Cerebellar cortex (tissue), 1 donor: ENCODE measurements around the gene BOLA2B.
"Not testable (repeated sequence)": the region's sequence is repeated elsewhere in the genome, so short reads cannot be mapped to it uniquely, and the experiment has no call there.

Experiments
- DNase-seq: peaks from one replicate; pipeline ENCODE4 v3.0.0-alpha.2; 2015; ENCODE audit warnings: low spot score

Gene BOLA2B

DNA sequence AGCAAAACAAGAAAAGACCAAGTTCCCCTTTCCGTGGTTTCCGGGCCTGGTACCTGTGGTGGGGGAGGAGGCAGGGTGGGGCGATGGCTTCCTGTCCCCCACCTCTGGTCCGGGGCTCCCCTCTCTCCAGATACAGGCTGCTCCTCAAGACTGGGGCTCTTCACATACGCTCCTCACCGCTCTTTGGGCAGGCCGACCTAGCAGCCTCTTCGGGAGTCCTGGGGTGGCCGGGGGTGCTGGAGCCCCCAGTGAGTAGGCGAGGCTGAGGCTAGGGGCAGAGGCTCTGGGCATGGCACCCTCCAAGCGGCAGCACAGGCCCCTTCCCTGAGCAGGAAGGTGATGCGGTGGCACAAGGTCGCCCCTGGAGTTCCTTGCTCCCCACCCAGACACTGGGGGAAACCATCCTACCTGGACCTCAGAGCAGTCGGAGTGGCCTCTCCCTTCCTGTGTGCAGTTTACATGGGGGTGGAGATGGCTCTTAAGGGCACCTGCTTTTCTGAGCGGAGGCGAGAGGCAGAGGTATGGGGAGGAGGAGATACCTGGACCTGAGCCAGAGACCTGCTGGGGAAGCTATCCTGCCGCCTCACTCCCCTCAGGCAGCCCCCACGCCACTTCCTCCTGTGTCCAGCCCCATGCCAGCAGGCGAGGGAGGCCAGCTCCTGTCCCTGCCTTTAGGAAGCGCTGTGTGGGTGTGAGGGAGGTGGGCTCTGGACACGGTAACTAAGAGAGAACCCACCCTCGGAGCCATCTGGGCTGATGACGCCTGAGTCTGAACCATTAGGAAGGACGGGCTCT is 9.2 kb downstream of the BOLA2B start:
- DNase-seq = peak; percentile 49

DNA sequence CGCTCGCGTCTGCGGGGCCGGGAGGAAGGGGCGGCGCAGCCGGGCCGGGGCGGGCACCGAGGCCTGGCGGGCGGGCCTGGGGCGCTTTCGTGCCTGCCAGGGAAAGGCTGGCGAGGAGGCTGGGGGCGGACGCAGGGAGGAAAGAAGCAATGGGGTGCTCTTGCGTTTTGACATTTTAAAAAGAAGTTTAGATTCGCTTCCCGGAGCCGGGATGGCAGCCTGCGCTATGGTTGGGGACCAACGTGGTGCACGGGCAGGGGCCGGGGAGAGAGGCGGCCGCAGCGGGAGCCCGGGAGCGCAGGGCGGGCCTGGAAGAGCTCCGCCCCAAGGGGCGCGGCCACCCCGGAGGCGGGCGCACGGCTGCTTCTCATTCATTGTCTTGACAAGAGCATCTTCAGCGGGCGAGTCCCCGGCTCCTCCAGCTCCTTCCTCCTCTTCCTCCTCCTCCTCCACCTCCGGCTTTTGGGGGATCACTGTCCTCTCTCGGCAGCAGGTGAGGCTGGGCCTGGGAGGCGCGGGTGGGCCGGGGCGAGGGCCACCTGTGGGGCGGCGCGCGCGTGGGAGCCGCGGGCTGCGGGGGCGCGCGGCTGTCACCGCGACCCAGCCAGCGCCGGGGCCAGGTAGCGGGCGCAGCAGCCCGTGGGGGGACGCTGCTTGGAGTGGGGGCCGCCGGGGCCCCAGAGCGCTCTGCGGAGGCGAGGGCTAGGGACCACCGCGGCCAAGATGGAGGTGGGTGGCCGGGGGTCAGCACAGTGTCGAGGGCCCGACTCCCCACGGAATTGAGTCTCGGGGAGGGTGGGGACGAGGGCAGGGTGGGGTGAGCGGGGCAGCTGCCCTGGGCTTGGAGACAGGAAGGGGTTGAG is 10.0 kb downstream of the BOLA2B start, which contains the start of gene CORO1A:
Gene CORO1A (plus strand): TSS at position 370 of the 863 bp plus-strand sequence. CDS start 1,608 bp downstream, outside the sequence.
- peak; percentile 91 for DNase-seq

DNA sequence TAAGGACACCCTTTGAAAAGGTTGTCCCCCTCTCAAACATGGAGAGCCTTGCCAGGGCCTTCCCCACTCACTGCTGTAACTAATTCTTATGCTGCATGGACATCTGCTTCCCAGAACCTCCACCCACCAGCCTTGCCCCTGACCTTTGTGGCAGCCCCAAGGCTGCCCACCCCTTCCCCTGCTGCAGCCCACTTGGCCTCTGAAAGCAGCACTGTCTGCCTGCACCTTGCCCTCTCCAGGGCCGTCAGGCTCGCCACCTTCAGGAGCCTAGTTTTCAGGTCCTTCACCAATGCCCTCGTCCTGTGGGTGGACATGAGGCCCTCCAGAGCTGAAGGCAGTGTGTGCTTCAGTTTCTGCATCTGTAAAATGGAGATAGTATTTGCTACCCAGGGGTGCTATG is 12.7 kb downstream of the BOLA2B start:
- no peak for DNase-seq

DNA sequence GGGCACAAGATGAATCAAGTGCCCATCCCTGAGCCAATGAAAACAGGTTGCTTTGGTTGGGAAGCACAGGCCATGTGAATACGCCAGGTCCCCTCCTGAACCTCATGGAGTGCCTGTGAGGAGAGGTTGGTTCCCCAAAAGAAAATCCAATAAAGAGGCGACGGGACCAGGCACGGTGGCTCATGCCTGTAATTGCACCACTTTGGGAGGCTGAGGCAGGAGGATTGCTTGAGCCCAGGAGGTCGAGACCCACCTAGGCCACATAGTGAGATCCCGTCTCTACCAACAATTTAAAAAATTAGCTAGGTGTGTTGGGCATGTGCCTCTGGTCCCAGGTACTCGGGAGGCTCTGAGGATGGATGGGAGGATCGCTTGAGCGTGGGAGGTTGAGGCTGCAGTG is 13.5 kb downstream of the BOLA2B start:
- no peak for DNase-seq

DNA sequence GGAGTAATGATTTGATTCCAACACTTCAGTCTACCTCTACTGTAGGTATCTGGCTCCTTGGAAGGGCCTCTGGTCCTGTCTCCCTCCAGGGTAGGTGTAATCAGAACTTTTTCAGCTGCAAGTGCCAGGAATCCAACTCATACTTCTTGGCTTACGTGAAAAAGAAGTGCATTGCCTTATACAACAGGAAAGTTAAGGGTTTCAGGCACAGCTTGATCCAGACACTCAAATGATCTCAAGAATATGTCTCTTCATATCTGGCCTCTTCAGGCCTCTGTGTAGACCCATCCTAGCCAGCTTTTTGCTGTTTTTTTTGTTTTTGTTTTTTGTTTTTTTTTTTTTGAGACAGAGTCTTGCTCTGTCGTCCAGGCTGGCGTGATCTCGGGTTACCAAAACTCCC is 14.3 kb downstream of the BOLA2B start:
- DNase-seq = no peak

DNA sequence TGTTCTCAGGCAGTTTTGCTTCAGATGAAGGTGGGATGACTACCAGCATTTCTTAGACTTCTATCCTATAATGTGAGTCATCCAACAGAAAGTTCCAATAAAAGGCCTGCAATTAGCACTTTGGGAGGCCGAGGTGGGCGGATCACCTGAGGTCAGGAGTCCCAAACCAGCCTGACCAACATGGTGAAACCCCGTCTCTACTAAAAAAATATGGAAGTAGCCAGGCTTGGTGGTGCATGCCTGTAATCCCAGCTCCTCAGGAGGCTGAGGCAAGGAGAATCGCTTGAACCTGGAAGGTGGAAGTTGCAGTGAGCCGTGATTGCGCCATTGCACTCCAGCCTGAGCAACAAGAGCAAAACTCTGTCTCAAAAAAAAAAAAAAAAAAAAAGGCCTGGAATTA is 16.6 kb downstream of the BOLA2B start:
- not testable (repeated sequence) for DNase-seq

DNA sequence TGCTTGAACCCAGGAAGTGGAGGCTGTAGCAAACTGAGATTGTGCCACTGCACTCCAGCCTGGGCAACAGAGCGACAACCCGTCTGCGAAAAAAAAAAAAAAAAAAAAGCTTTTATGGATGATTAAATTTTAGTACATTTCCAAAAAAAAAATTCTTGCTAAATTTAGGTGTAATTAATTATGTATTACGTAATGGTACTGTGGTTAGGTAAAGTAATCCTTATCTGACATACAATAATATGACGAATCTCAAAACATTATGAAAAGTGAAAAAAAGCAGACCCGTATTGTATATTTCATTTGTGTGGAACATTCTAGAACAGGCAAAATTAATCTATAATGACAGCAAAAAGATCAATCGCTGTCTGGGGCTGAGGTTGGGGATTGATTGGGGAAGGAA is 20.4 kb downstream of the BOLA2B start:
- DNase-seq = no peak

DNA sequence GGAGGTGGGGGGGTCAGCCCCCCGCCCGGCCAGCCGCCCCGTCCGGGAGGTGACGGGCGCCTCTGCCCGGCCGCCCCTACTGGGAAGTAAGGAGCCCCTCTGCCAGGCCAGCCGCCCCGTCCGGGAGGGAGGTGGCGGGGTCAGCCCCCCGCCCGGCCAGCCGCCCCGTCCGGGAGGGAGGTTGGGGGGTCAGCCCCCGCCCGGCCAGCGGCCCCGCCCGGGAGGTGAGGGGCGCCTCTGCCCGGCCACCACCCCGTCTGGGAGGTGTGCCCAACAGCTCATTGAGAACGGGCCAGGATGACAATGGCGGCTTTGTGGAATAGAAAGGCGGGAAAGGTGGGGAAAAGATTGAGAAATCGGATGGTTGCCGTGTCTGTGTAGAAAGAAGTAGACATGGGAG is 23.3 kb downstream of the BOLA2B start:
- DNase-seq = not testable (repeated sequence)

DNA sequence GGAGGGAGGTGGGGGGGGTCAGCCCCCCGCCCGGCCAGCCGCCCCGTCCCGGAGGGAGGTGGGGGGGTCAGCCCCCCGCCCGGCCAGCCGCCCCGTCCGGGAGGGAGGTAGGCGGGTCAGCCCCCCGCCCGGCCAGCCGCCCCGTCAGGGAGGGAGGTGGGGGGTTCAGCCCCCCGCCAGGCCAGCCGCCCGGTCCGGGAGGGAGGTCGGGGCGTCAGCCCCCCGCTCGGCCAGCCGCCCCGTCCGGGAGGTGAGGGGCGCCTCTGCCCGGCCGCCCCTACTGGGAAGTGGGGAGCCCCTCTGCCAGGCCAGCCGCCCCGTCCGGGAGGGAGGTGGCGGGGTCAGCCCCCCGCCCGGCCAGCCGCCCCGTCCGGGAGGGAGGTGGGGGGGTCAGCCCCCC is 24.1 kb downstream of the BOLA2B start:
- DNase-seq = not testable (repeated sequence)

DNA sequence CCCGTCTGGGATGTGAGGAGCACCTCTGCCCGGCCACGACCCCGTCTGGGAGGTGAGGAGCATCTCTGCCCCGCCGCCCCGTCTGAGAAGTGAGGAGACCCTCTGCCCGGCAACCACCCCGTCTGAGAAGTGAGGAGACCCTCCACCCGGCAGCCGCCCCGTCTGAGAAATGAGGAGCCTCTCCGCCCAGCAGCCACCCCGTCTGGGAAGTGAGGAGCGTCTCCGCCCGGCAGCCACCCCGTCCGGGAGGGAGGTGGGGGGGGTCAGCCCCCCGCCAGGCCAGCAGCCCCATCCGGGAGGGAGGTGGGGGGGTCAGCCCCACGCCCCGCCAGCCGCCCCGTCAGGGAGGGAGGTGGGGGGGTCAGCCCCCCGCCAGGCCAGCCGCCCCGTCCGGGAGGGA is 24.7 kb downstream of the BOLA2B start:
- not testable (repeated sequence) for DNase-seq

DNA sequence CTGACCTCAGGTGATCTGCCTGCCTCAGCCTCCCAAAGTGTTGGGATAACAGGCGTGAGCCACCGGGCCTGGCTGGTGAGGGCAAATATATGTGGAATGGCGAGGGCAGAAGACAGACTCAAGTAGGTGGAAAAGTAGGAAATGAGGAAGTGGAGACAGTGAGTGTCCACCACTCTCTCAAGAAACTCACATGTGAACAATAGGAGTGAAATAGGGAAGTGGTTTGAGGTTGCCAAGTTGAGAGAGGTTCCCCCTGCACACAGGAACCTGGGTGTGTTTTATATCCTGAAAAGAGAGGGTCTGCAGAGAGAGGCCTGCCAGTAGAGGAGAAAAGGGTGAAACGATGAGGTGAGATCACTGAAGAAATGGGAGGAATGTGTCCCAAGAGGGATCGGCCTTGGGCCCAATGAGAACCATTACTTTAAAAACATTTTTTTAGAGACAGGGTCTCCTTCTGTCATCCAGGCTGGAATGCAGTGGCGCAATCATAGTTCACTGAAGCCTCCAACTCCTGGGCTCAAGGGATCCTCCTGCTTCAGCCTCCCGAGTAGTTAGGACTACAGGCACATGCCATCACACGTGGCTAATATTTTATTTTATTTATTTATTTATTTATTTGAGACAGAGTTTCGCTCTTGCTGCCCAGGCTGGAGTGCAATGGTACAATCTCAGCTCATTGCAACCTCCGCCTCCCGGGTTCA is 27.1 kb downstream of the BOLA2B start:
- no peak for DNase-seq

DNA sequence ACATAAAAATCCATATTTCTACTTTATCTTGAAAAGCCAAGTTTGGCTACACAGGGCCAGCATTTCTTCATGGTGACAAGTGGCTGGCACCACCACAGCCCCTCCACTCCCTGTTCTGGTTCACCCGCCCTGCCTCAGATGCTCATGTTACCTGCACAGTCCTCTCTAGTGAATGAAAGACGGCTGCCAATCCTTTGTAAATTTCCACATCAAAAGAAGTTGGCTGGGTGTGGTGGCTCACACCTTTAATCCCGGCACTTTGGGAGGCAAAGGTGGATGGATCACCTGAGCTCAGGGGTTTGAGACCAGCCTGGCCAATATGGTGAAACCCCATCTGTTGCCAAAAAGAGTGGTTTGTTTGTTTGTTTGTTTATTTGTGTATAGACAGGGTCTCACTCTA is 29.9 kb downstream of the BOLA2B start:
- DNase-seq = no peak

DNA sequence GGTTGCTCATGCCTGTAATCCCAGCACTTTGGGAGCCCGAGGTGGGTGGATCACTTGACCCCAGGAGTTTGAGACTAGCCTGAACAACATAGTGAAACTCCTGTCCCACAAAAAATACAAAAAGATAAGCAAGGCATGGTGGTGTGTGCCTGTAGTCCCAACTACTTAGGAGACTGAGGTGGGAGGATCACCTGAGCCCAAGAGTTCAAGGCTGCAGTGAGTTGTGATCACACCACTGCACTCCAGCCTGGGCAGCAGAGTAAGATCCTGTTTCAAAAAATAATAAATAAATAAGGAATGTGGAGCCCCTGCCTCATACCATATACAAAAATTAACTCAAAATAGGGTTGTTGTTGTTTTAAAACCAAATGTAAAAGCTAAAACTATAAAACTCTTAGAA is 36.3 kb downstream of the BOLA2B start:
- DNase-seq = no peak

DNA sequence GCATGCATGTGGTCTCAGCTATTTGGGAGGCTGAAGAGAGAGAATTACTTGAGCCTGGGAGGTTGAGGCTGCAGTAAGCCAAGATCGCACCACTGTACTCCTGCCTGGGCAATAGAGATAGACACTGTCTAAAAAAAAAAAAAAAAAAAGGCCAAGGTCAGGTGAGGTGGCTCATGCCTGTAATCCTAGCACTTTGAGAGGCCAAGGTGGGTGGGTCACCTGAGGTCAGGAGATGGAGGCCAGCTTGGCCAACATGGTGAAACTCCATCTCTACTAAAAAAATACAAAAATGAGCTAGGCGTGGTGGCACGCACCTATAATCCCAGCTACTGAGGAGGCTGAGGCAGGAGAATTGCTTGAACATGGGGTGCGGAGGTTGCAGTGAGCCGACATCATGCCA is 38.3 kb downstream of the BOLA2B start:
- no peak for DNase-seq

DNA sequence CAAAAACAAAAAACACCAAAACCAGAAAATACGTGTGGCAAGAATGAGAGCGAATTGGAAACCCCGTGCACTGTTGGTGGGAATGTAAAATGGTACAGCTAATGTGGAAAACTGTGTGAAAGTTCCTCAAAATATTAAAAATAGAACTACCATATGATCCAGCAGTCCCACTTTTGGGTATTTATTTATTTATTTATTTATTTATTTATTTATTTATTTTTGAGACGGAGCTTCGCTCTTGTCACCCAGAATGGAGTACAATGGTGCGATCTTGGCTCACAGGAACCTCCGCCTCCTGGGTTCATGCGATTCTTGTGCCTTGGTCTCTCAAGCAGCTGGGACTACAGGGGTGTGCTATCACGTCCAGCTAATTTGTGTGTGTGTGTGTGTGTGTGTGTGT is 40.9 kb downstream of the BOLA2B start:
- DNase-seq = no peak

DNA sequence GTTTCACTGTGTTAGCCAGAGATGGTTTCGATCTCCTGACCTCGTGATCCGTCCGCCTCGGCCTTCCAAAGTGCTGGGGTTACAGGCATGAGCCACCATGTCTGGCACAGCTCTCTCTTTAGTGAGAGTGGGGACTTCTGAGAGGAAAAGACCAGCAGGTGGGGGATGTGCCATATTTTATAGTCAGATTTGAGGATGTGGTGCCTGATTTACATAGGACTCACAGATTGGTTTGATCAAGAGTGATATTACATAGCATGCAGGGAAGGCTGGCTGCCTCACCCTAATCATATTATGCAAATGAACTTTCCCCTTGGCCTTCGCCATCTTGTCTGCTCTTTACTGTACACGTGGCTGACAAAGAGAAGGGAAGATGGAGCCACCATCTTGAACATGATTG is 42.4 kb downstream of the BOLA2B start:
- no peak for DNase-seq

DNA sequence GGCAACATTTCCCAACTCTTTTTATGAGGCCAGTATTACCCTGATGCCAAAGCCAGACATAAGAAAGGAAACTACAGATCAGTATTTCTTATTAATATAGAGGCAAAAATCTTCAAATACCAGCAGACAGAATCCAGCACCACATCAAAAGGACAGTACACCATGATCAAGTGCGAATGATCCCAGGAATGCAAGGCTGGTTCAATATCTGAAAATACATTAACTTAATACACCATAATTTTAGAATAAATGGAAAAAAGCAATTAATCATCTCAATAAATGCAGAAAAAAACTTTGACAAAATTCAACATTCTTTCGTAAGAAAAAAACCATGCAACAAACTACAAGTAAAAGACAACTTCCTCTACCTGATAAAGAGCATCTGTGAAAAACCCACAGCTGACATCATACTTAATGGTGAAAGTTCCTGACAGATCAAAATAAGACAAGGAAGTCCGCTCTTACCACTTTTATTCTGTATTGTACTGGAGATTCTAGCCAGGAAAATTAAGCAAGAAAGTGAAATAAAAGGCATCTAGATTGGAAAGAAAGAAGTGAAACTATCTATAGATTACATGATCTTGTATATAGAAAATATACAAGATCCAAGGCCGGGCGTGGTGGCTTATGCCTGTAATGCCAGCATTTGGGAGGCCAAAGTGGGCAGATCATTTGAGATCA is 44.1 kb downstream of the BOLA2B start:
- no peak for DNase-seq

DNA sequence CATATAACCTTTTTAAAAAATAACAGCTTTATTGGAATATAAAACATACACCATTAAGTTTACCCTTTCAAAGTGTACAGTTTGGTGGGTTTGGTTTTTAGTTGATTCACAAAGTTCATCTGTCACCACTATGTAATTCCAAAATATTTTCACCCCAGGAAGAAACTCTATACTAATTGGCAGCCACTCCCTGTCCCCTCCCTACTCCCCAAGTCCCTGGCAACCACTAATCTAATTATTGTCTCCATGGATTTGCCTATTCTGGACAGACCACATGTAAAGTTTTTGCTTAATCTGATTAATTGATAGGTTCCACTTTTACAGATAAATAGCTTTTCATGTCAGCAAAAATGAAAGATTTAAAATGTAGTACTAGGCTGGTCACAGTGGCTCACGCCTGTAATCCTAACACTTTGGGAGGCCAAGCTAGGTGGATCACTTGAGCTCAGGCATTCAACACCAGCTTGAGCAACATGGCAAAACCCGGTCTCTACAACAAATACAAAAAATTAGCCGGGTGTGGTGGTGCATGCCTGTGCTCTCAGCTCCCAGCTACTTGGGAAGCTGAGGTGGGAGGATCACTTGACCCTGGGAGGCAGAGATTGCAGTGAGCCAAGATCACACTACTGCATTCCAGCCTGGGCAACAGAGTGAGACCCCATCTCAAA is 45.5 kb downstream of the BOLA2B start:
- DNase-seq = peak; percentile 9

DNA sequence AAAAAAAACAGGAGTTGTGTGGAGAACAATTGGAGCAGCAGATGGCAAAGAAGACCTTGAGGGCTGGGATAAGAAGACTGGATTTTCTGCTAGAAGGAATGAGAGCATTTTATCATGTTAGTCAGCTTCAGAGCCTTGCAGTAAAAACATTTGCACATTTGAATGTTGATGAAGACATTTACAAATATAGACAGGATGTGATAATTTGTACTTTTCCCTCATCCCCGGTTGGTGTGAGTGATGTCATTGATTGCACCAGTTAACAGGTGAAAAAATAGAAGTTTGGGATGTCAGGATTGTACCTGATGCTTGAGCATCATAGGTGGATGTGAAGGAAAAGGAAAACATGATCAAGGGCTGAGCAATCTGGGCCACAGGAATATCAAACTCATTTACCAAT is 47.8 kb downstream of the BOLA2B start:
- DNase-seq = no peak

DNA sequence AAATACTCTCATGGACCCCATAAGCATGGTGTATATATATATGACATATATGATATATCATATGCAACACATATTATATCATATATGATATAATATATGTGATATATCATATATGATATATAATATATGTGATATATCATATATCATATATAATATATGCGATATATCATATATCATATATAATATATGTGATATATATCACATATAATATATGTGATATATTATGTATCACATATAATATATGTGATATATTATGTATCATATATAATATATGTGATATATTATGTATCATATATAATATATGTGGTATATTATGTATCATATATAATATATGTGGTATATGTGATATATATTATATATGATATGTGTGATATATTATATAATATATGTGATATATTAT is 48.5 kb downstream of the BOLA2B start:
- DNase-seq = no peak

DNA sequence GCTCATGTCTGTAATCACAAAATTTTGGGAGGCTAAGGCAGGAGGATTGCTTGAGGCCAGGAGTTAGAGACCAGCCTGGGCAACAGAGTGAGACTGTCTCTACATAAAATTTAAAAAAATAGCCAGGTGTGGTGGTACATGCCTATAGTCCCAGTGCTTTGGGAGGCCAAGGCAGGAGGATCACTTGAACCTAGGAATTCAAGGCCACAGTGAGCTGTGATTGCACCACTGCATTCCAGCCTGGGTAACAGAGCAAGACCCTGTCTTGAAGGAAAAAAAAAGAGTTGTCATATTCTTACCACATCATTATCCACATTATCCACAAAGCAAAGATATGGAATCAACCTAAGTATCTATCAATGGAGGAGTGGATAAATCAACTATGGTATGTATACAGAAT is 49.4 kb downstream of the BOLA2B start:
- no peak for DNase-seq

DNA sequence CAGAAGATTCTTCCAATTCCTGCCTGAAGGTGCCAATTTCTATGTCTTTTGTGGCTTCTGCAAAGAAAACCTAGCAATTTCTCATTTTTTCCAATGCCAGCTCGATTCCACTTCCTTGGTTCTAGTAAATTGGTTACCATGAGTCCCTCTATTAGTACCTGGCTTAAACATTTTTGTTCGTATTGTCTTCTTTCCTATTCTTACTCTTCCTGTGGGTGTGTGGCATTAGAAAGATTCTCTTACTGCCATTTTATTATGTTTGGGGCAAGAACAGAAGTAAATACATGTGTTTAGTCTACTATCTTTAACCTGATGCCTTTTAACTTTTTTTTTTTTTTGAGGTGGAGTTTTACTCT is 50.1 kb downstream of the BOLA2B start:
- no peak for DNase-seq
